GM21529 (cell line): ENCODE data around the gene LYPD6B.

ENCODE experiments used
- ATAC-seq: cut with Tn5 transposase; IDR thresholded peaks from one replicate; pipeline ENCODE4 v1.9.1; 2021; ENCODE audit not compliant: unreplicated experiment

Gene LYPD6B

DNA sequence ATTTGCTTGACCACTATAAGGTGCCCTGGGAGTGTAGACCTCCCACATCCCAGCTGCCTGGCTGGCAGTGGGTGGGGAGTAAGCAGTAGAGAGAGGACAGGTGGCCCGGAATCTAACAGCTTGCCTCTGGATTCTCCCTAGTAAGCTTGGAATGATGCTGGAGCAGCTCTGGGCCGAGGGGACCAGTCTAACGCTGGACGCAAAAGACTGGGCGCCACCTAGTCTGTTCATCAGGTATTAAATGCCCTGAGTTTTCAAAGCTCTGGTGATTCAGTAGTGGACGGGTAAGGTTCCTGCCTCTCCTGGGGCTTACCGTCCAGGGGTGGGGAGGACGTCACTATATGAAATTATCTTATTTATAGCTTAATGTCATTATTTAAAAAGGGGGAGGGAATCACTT, 648 bp upstream of the LYPD6B start:
- ATAC-seq: no peak

DNA sequence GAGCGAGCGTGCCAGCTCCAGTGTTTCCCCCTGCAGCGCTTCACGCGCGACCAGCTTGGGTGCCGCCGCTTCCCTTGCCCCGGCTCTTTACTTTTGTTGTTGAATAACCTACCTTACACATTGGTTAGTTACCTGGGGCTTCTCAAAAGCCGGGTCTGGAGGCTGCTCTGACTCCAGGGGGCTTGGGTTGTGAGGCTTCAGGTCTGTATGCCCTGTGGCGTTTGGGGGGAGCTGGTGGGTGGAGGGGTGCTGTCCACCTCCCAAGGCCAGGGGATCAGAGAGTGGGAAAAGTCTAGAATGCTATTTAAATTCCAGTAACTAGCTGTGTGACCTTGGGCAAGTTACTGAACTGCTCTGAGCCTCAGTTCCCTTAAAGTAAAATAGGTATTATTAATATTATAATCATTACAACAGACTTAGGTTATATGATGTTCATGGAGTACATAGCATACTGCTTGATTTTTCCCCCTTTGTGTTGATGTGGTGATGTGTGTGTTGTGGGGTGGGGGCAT, 770 bp downstream of the LYPD6B start:
- no peak for ATAC-seq

DNA sequence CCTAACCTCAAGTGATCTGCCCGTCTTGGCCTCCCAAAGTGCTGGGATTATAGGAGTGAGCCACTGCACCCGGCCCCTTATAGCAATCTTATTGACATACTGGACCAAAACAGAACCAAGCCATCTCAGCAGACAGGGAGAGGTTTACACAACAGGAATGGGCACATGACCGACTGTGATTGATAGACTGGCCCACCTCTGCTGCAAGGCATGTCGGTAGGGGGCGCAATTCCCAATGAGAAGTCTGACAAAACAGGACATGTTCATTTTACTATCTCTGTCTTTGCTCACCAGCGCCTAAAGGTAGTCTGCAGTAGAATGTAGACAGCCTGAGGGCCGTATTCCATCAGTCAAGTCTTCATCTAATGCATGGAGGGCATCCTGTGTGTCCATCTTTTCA, 2.0 kb downstream of the LYPD6B start:
- ATAC-seq: peak; percentile 46

DNA sequence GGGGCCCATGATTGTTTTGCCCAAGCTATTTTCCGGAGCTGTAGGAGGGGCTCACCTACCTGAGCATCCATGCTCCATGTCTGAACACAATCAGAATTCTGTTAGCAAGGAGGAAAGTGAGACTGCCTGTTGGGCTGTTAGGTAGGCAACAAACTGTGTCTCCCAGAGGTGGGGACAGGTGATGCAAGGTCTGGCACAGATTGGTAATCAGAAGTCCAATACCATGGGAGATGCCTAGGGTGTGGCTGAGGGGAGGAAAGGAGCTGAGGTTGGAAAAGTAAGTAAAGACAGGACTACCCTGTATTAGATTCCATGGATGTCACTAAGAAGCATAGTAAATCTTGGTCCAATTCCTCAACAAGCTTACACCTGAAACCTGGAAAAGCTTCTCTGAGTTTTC, 3.0 kb downstream of the LYPD6B start:
- ATAC-seq: no peak

DNA sequence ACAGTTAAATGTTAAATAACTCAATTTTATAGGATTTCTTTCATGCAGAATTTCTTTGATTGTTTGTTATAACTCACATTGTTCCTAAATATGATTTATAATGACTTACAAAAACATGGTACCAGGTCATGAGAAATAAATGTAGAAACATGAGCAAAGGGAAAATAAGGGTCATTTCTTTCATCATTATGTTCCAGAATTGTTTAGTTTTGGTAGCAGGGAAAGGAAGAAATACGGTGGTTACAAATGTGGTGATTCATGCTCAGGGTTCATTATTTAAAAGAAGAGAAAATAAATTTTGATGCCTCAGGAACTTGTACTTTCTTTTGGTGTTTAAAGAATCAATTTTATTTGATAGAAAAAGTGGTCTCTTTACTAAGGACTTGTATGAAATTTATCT, 4.4 kb downstream of the LYPD6B start:
- ATAC-seq: no peak

DNA sequence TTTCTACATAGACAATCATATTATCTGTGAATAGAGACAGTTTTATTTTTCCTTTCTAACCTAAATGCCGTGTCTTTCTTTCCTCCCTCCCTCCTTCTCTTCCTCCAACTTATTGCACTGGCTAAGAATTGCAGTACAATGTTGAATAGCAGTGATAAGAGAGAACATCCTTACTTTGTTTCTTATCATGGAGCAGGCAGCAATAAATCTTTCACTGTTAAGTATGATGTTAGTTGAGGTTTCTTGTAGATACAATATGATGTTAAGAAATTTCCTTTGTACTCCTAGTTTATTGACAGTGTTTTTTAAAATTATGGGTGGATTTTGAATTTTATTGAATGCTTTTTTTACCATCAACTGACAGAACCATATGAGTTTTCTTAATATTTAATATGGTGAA, 6.0 kb downstream of the LYPD6B start:
- ATAC-seq: no peak

DNA sequence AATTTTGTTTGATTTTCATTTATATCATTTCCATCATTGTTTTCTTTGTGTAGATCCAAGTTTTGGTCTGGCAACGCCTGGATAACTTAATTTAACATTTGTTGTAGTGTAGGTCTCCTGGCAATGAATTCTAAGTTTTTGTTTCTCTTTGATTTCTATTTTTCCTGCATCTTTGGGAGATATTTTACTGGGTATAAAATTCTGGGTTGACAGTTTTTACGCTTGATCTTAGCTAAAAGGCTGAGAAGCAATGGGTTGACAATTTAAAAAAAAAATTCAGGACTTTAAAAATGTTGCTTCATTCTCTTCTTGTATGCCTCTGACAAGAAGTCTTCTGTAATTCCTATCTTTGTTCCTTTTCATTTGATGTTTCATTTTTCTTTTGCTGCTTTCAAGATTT, 8.6 kb downstream of the LYPD6B start:
- no peak for ATAC-seq

DNA sequence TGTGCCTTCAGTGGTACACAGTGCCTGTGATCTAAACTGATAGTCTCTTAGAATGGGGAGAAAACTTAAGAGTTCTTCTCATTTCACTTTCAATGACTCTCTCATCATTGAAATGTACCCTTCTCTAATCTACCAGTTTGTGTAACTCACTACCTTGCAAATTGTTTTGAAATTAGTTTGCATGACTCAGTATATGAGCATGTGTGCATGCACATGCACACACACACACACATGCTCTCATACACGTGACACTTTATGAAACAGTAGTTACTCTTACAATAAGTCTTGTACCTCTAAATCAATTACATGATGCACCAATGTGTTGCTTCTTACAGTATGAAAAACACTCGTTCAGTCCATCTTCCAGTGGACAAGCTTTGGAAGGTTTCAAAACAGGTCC, 10.6 kb downstream of the LYPD6B start:
- no peak for ATAC-seq

DNA sequence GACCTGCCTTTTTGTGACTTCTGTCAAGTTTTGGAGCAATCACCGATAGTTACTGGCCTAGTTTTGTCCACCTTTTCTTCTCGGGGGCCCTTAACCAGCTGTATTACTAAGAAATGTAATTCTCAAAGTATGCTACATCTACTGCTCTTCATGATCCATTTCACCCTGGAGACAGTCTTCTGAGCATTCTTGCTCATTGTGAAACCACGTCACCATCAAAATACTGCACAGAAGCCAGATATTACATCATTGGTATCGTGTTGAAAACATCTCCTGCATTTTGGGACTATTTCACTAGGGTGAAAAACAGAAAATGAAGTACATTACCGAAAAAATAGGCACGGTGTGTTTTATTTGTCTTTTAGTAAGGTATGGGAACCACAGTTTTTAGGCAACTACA, 11.7 kb downstream of the LYPD6B start:
- peak; percentile 98 for ATAC-seq

DNA sequence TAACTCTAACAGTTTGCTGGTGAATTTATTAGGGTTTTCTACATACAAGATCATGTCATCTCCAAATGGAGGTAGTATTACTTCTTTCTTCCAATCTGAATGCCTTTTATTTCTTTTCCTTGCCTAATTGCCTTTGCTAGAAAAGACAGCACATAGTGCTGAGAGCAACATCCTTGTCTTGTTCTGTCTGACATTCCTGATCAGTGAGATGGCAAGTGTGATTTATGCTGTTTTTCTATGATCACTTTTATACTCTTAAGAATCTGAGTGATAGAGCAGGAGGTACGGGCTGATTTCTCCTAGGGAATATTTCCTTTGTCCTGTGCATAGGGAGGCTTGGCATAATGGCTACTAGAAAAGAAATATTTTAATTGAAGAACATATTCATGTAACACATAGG, 17.3 kb downstream of the LYPD6B start:
- ATAC-seq: no peak

DNA sequence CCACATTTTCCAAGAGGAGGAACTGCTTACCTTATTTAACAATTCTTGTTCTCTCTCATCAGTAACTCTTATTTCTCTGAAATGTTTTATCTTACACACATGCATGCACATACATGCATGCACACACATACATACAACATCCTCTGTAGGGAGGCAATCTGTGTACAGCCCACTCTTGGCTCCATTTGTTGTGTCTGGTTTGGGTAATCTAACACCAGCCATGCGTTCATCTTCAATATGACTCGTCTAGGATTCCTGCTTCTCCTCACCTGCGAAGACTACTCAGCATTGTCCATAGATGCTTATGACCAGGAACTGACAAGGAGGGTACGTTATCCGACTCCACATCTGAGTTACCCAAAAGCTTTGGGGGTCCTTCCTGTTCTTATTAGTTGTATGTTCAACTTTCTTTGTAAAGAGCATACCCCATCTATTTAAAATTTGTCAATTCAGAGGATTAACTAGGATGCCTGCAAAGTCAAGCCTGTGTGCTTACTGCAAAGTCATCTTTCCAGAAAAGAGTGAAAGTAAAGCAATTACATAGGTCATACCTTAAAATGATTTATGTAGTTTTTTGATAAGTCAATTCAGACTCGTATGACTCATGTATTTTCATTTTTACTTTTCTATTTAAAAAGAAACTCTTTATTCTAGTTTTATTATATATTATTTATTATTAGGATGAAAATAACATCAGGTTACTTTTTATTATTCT, 18.2 kb downstream of the LYPD6B start:
- ATAC-seq: no peak

DNA sequence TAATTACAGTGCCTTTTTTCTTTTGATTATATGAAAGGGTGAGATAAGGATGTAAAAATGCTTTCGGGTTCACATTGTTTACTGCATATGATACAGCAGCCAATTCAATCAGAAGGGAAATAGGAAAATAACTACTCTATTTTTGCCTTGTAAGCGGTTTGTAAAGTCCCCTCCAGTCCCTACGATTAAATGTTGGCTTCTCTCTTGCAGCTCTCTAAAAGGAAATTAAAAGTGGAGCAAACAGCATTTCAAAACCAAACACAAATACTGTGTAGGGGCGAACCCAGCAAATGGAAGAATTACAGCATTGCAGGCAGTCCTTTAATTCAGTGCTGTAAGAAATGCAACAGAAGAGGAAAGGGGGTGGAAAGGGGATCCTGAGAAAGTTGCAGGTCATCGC, 18.9 kb downstream of the LYPD6B start:
- ATAC-seq: no peak

DNA sequence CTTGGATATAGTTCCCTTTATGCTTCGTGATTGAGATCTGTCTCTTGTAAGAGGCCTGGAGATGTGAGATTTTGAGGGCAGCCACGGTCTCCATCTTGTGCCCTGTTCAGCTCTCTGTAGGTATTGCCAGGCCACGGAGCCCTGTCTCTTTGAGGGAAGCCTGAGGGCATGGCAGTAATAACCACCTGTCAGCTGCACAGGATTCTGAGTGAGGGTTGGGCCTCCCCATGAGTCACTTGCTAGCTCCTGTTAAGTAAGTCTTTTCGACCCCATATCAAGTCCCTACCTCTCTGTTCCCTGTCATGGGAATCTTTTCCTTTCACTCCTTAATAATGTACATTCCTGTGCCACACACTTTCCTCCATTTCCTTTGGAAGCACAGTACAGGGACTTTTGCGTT, 20.4 kb downstream of the LYPD6B start:
- ATAC-seq: no peak

DNA sequence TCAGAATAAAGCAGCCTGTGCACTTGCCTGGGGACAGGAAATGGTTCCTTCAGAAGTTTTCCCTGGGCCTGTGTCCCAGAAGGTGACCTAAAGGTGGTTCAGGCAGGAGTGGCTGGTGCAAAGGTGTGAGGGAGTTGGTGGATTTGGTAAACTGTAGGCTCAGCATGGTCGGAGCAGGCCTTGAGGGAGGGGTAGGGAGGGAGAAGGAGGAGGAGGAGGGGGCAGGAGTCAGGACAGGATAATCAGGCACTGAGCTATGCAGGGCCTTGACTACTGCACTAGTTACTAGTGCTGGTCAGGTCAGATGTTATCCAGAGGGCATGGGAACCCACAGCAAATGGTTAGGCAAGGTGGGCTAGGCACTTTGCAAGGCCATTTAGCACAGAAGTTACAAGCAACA, 21.3 kb downstream of the LYPD6B start:
- ATAC-seq: no peak

DNA sequence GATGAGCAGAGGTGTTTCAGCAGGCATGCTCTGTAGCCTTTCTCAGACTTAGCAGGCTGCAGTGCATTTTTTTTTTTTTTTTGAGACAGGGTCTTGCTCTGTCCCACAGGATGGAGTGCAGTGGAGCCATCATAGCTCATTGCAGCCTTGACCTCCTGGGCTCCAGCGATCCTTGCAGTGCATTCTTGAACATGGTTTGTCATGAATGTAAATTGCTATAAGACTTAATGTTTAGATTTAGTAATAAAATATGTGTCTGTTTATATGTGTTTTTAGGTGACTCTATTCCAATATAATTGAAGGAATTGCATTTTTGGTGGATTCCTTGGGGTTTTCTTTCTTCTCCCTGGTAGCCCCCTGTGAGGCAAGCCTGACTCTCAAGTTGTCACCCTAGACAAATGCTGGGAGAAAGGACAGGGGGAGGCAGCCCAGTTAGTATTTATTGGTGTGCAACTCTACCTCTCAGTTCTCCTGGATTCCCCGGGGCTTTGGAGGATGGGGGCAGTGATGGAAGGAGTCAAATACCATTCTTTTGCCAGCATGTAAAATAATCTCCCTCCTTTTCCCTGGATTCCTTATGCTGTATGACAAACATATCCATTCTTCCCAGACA, 22.7 kb downstream of the LYPD6B start:
- no peak for ATAC-seq

DNA sequence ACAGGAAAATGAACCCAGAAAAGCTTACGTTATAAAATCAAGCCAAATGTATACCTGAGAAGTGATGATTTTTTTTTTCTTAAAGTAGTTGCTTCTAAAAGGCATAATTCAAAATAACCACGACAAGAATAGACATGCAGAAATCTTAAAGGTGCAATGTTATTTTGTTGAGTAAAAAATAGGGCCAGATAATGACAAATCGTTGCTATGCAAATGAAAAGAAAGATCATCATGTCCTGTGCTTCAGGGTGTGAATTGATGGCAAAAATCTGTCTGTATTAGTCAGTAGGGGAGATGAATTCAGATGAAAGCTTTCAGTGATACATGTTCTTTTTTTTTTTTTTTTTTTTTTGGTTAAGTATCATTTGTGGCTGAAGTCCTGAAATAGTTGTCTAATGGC, 24.0 kb downstream of the LYPD6B start:
- no peak for ATAC-seq

DNA sequence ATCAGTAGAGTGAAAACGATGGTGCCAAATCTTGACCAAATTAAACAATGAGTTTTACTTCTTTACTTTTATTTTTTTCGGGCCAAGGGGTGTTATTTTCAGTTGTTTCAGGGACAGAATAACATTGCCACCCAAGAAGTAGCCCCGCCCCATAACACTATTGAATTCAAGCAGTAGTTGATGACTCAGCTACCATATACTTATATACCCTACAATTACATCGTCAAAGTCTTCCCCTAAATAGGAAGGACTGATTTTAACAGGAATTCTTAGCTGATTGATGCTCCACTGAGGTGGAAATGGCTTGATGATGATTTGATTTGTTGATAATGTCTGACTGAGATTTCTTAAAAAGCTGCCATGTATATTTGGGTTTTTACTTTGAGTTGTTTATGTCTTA, 24.7 kb downstream of the LYPD6B start:
- ATAC-seq: no peak

DNA sequence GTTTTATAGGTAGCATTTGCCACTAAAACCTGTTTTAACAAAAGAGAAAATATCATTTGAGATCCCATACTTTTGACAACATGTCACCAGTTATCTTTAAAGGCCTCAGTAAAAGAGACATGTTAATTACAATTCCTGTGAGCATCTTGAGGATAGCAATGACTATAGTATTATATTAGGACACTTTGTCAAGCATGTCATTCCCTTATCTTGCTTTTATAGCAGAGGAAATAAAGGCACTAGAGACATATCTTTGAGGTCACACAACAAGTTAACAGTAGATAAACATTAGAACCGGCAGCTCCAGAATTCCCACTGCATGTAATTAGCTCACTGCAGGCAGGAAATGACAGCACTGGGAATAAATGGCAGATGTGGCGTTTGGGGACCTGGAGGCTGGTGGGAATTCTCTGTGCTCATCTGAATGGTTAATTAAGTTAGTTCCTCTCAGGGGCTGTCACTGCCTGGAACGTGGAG, 25.9 kb downstream of the LYPD6B start:
- ATAC-seq: no peak

DNA sequence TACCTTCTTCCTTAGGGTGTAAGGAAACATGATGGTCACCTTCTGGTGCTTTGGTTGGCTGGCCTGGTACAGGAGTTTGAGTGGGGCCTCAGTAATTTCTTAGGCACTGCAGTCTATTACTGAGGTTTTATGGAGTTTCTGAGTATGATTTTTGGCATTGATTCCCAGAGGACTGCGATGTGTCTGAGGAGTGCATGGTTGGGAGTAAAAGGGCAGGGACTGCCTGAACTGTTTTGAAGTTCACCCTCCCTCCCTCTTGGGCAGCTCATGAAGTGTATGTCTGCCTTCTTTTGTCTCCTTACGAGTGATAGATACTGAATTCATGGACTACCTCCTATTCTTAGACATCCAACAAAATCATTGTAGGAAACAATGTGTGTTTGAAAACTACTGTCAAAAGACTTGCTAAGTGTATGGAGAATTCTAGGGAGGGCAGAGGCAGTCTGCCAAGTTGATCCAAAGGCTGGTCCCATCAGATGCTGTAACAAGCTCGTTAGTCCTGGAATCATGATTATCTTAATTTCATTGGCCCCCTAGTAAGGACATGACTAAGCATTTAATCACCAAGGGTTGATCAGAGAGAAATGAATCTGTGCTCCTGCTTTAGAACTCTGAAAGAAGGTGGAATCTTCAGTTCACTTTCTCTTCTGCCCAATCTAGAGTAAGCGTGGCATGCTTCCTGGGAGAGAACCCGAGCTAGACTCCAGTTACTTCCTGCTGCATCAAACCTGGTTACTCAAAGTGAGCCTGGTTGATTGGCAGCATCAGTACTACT, 26.5 kb downstream of the LYPD6B start:
- no peak for ATAC-seq

DNA sequence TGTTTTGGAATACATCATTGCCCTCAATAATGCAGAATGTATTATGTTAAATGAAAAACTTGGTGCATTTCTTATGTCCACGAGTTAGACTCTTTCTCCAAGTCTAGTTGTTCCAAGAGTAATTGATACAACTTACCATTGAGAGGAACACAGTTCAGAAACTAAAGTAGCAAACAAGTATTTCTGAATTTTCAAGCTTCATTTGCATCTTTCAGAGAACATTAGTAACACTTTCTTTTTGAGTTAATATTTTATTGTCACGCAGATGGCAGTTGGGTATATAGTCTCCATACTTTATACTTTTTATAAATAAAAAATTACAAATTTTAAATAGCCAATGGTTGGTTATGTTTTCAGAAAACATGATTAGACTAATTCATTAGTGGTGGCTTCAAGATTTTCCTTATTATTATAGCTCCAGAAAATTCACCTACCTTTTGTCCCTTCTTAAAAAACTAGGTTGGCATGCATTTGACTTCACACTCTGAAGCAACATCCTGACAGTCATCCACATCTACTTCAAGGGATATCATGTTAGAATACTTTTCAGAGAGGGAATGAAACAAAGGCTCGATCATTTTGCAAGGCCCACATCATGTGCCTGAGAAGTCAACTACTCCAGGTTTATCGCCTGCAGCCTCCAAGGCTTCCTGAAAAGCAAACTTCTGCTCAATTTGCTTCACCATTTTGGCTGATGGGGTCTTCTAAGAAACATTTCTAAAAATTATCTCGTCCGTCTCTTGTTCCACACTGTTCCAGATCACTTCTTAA, 29.9 kb downstream of the LYPD6B start:
- no peak for ATAC-seq
